CD4-positive, alpha-beta T cell (primary cell): ENCODE measurements around the gene NDST3. TPM values are rescaled to one million over a fixed set of nuclear protein-coding genes. Genes with fewer than 3 reads are reported as not detected.

ENCODE experiments used
- ATAC-seq: fragments of 200-7000 bp; cut with Tn5 transposase; one replicate; pipeline ENCODE4 v1.10.0; 2022; ENCODE audit warnings: mild to moderate bottlenecking; ENCODE audit not compliant: poor library complexity
- CTCF ChIA-PET: fragments of 350-600 bp; sonication (Branson Sonifier 250); formaldehyde crosslinking; loops from one replicate; lab custom pipeline; 2021; ENCODE audit warnings: antibody characterized with exemption, inconsistent platforms; lab: Charles Lee
- POLR2A ChIA-PET: fragments of 350-600 bp; sonication (Branson Sonifier 250); formaldehyde crosslinking; loops from one replicate; lab custom pipeline; 2021; ENCODE audit warnings: antibody characterized with exemption, inconsistent platforms; lab: Charles Lee
- DNase-seq, 14 experiments: peaks; one replicate each; pipeline ENCODE4 v3.0.0-alpha.2; 2013 to 2020; ENCODE audit warnings: mixed read lengths in 2 of 14
- H3K27ac ChIP-seq, 2 donors: one replicate each; pipeline versions ENCODE4 v1.5.1 to v1.7.0; 2013; ENCODE audit warnings: low read length in 2 of 2, low read depth in 1 of 2, mild to moderate bottlenecking in 1 of 2
- H3K27me3 ChIP-seq, 2 experiments: 1 replicate in 1 of 2; 2 replicates in 1 of 2; pipeline versions ENCODE4 v1.6.1 to v1.7.0; 2013; ENCODE audit warnings: low read length in 2 of 2, control low read depth in 1 of 2, mild to moderate bottlenecking in 1 of 2, moderate library complexity in 1 of 2; ENCODE audit not compliant: insufficient read depth in 2 of 2, control insufficient read depth in 1 of 2
- H3K36me3 ChIP-seq: one replicate; pipeline ENCODE4 v1.6.1; 2013; ENCODE audit warnings: low read length, control low read depth; ENCODE audit not compliant: insufficient read depth
- H3K4me1 ChIP-seq: one replicate; pipeline ENCODE4 v1.6.1; 2013; ENCODE audit warnings: low read length, control low read depth; ENCODE audit not compliant: insufficient read depth
- H3K4me3 ChIP-seq: one replicate; pipeline ENCODE4 v1.5.1; 2013; ENCODE audit warnings: mild to moderate bottlenecking, low read length, moderate library complexity
- H3K9me3 ChIP-seq, 2 experiments: 1 replicate in 1 of 2; 2 replicates in 1 of 2; pipeline versions ENCODE4 v1.6.1 to v1.7.0; 2013; ENCODE audit warnings: low read length in 2 of 2, mild to moderate bottlenecking in 2 of 2, control low read depth in 1 of 2, moderate library complexity in 1 of 2; ENCODE audit not compliant: control insufficient read depth in 1 of 2, insufficient read depth in 1 of 2
- H3K27ac Mint-ChIP-seq: one replicate; pipeline ENCODE4 v1.8.0; 2020; ENCODE audit warnings: mixed read lengths
- H3K27me3 Mint-ChIP-seq: one replicate; pipeline ENCODE4 v1.8.0; 2021; ENCODE audit warnings: mixed read lengths
- H3K36me3 Mint-ChIP-seq: one replicate; pipeline ENCODE4 v1.8.0; 2021; ENCODE audit warnings: low read depth, mixed read lengths
- H3K4me1 Mint-ChIP-seq: one replicate; pipeline ENCODE4 v1.8.0; 2021; ENCODE audit warnings: low read depth, mixed read lengths
- H3K4me3 Mint-ChIP-seq: one replicate; pipeline ENCODE4 v1.8.0; 2020; ENCODE audit warnings: mild to moderate bottlenecking, mixed read lengths
- H3K9me3 Mint-ChIP-seq: one replicate; pipeline ENCODE4 v1.8.0; 2020; ENCODE audit warnings: mixed read lengths
- CTCF ChIP-seq: fragments of 200-600 bp; IDR thresholded peaks from one replicate; pipeline ENCODE4 v1.8.0; 2022; ENCODE audit warnings: antibody characterized with exemption, mild to moderate bottlenecking
- intact Hi-C, 2 experiments: fragments of 100-400 bp; cut with DNase I in 1 of 2; cut with micrococcal nuclease in 1 of 2; formaldehyde crosslinking; loops; one replicate each; pipeline versions ENCODE4 v1.15.1 to v1.9.0; 2023 to 2025; cut with DNase I, micrococcal nuclease
- total RNA-seq, 174 experiments: library from RNA in 2 of 174; stranded (reverse) in 2 of 174; gene quantifications; one replicate each; pipeline ENCODE4 v1.2.3 and lab custom pipeline; 2021 to 2026

NDST3 gene
- total RNA-seq, 2 experiments from 2014 or later: not detected

- H3K27ac ChIP-seq: no peak overlapping the region
- CTCF ChIA-PET: no interaction called here
- DNase-seq: peak in 11 of 14 experiments; percentile 18 to 73 (median 37)
- no peaks in the 10 kb centered on the region for H3K9me3 Mint-ChIP-seq
- peaks cover 63% of the 10 kb centered on the region for H3K36me3 Mint-ChIP-seq
- peak; percentile 67 for TF ChIP-seq CTCF
- no peaks in the 10 kb centered on the region for H3K27me3 Mint-ChIP-seq
- POLR2A ChIA-PET: interaction anchor here (0.8 kb wide), 1 partner anchor 42 kb away, joined by 3 read pairs; no protein-coding TSS in a partner anchor
- no peak overlapping the region for H3K4me3 ChIP-seq
- H3K27me3 ChIP-seq: no peaks in the 10 kb centered on the region
- H3K4me1 ChIP-seq: peaks cover 21% of the 10 kb centered on the region
- H3K36me3 ChIP-seq: peaks cover 28% of the 10 kb centered on the region
- peaks cover 63% of the 10 kb centered on the region for H3K4me1 Mint-ChIP-seq
- intact Hi-C loops: loop anchor here (1.0 to 5.0 kb wide), 4 partner anchors 72 to 405 kb away; partner anchors contain the start of genes PRSS12 (in 2 of the 2) and METTL14 (in 1 of the 2)
- H3K4me3 Mint-ChIP-seq: peak overlapping the region; percentile 78
- no peak for ATAC-seq
- H3K9me3 ChIP-seq: no peaks in the 10 kb centered on the region
- peak overlapping the region; percentile 95 for H3K27ac Mint-ChIP-seq
Measured at GRCh38 chr4:118280501-118281218, 246.4 kb downstream of the NDST3 start.

GRCh38 chr4:118281611-118282442 lies 247.5 kb downstream of the NDST3 start:
- peaks cover 21% of the 10 kb centered on the region for H3K4me1 ChIP-seq
- H3K27me3 ChIP-seq: no peaks in the 10 kb centered on the region
- ATAC-seq (no peak), DNase-seq (no peak)
- no peaks in the 10 kb centered on the region for H3K9me3 ChIP-seq
- Mint-ChIP-seq H3K9me3 (no peaks in the 10 kb centered on the region), H3K36me3 (peaks cover 63% of the 10 kb centered on the region), H3K27me3 (no peaks in the 10 kb centered on the region), H3K4me1 (peaks cover 63% of the 10 kb centered on the region), H3K27ac (peak overlapping the region; percentile 95), H3K4me3 (peak overlapping the region; percentile 59)
- H3K27ac ChIP-seq: no peak overlapping the region
- TF ChIP-seq CTCF: no peak
- ChIA-PET POLR2A (no interaction called here), CTCF (no interaction called here)
- peaks cover 28% of the 10 kb centered on the region for H3K36me3 ChIP-seq
- intact Hi-C loops: loop anchor here (1.0 to 5.0 kb wide), 4 partner anchors 71 to 403 kb away; partner anchors contain the start of genes PRSS12 (in 2 of the 2) and METTL14 (in 1 of the 2)
- no peak overlapping the region for H3K4me3 ChIP-seq

GRCh38 chr4:118282692-118283091 lies 248.4 kb downstream of the NDST3 start:
- CTCF ChIA-PET: no interaction called here

More at GRCh38 chr4:118282692-118283091, 248.4 kb downstream of the NDST3 start:
- TF ChIP-seq CTCF: no peak
- peak overlapping the region; percentile 95 for H3K27ac Mint-ChIP-seq
- Histone ChIP-seq H3K27ac (no peak overlapping the region), H3K36me3 (peaks cover 28% of the 10 kb centered on the region), H3K9me3 (no peaks in the 10 kb centered on the region), H3K4me1 (peaks cover 15% of the 10 kb centered on the region), H3K27me3 (no peaks in the 10 kb centered on the region), H3K4me3 (no peak overlapping the region)
- no peak for ATAC-seq
- peaks cover 63% of the 10 kb centered on the region for H3K36me3 Mint-ChIP-seq
- intact Hi-C loops: loop anchor here in 1 of 2 experiments (5.0 kb wide), 1 partner anchor 400 kb away; no protein-coding TSS in a partner anchor
- peaks cover 60% of the 10 kb centered on the region for H3K4me1 Mint-ChIP-seq
- POLR2A ChIA-PET: no interaction called here
- no peaks in the 10 kb centered on the region for H3K9me3 Mint-ChIP-seq
- DNase-seq: peak in 1 of 14 experiments; percentile 26
- H3K27me3 Mint-ChIP-seq: no peaks in the 10 kb centered on the region
- no peak overlapping the region for H3K4me3 Mint-ChIP-seq
